Keratinocyte (primary cell): ENCODE results near the gene ATF7.

ENCODE experiments used
- EZH2 ChIP-seq: IDR thresholded peaks from one replicate; pipeline ENCODE4 v1.6.1; 2012; ENCODE audit warnings: inconsistent platforms, mild to moderate bottlenecking, low read length, moderate library complexity
- TF ChIP-seq, protein P1 (sequence below), 3 experiments: IDR thresholded peaks in 1 of 3; conservative IDR thresholded peaks in 1 of 3; optimal IDR thresholded peaks in 1 of 3; 2 replicates in 2 of 3; 3 replicates in 1 of 3; pipeline versions ENCODE3 to v1.5.1; 2011; ENCODE audit warnings: low read length in 3 of 3, mild to moderate bottlenecking in 3 of 3, moderate library complexity in 2 of 3, control low read depth in 1 of 3, inconsistent platforms in 1 of 3; ENCODE audit not compliant: insufficient read depth in 2 of 3; ENCODE audit errors: extremely low read depth in 1 of 3

DNA sequence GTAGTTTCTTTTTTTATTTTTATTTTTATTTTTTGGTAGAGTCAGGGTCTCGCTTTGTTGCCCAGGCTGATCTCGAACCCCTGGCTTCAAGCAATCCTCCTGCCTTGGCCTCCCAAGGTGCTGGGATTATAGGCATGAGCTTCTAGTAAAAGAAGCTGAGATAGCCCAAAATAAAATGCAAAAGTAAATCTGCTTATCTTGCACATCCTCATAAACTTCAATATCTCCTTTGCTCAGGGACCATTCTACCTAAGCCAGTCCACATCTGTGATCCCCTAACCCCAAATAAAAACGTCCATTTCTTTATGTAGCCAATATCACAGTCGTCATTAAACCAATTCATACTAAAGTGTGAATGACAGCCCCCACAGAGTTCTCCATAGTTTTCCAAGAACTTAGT is 36.3 kb downstream of the ATF7 start:
- TF ChIP-seq, protein P1, sequence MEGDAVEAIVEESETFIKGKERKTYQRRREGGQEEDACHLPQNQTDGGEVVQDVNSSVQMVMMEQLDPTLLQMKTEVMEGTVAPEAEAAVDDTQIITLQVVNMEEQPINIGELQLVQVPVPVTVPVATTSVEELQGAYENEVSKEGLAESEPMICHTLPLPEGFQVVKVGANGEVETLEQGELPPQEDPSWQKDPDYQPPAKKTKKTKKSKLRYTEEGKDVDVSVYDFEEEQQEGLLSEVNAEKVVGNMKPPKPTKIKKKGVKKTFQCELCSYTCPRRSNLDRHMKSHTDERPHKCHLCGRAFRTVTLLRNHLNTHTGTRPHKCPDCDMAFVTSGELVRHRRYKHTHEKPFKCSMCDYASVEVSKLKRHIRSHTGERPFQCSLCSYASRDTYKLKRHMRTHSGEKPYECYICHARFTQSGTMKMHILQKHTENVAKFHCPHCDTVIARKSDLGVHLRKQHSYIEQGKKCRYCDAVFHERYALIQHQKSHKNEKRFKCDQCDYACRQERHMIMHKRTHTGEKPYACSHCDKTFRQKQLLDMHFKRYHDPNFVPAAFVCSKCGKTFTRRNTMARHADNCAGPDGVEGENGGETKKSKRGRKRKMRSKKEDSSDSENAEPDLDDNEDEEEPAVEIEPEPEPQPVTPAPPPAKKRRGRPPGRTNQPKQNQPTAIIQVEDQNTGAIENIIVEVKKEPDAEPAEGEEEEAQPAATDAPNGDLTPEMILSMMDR (optimal IDR thresholded peaks at IDR 0.05 in 1 of 3, IDR thresholded peaks at IDR 0.05 in 1 of 3, conservative IDR thresholded peaks at IDR 0.05 in 1 of 3; ENCODE audit: extremely low read depth in 1 of 3, insufficient read depth in 2 of 3, low read length in 3 of 3) = no peak
- no peak for TF ChIP-seq EZH2
